Stimulated activated naive CD8-positive, alpha-beta T cell treated with anti-CD3 and anti-CD28 coated beads, Interleukin-15, Interleukin-2, amounts not matched to agents 100 ng/mL and 50 ng/mL, for 24 hours (primary cell): ENCODE data around the gene DRD3.

Experiments
- H3K27ac Mint-ChIP-seq: one replicate; pipeline ENCODE4 v1.8.0; 2021; ENCODE audit warnings: mild to moderate bottlenecking, mixed read lengths
- H3K27me3 Mint-ChIP-seq: one replicate; pipeline ENCODE4 v1.8.0; 2021; ENCODE audit warnings: mixed read lengths
- H3K36me3 Mint-ChIP-seq: one replicate; pipeline ENCODE4 v1.8.0; 2021; ENCODE audit warnings: low read depth, mixed read lengths
- H3K4me1 Mint-ChIP-seq: one replicate; pipeline ENCODE4 v1.8.0; 2021; ENCODE audit warnings: low read depth, mixed read lengths
- H3K4me3 Mint-ChIP-seq: one replicate; pipeline ENCODE4 v1.8.0; 2021; ENCODE audit warnings: mild to moderate bottlenecking, mixed read lengths
- H3K9me3 Mint-ChIP-seq: one replicate; pipeline ENCODE4 v1.8.0; 2021; ENCODE audit warnings: mixed read lengths

DRD3 gene

GRCh38 chr3:114152519-114153151 is 26.2 kb downstream of the DRD3 start:
- Mint-ChIP-seq H3K27ac (no peak overlapping the region), H3K36me3 (no peaks in the 10 kb centered on the region), H3K27me3 (no peaks in the 10 kb centered on the region), H3K9me3 (no peaks in the 10 kb centered on the region), H3K4me1 (peaks cover 13% of the 10 kb centered on the region), H3K4me3 (peak overlapping the region; percentile 37)

- H3K36me3 Mint-ChIP-seq = no peaks in the 10 kb centered on the region
- H3K27ac Mint-ChIP-seq = no peak overlapping the region
- H3K27me3 Mint-ChIP-seq = no peaks in the 10 kb centered on the region
- no peak overlapping the region for H3K4me3 Mint-ChIP-seq
- H3K9me3 Mint-ChIP-seq = no peaks in the 10 kb centered on the region
- peaks cover 13% of the 10 kb centered on the region for H3K4me1 Mint-ChIP-seq
Measured at GRCh38 chr3:114151091-114151490, 27.8 kb downstream of the DRD3 start.

- H3K27me3 Mint-ChIP-seq = no peaks in the 10 kb centered on the region
- peaks cover 12% of the 10 kb centered on the region for H3K4me1 Mint-ChIP-seq
- H3K27ac Mint-ChIP-seq = no peak overlapping the region
- no peak overlapping the region for H3K4me3 Mint-ChIP-seq
- H3K9me3 Mint-ChIP-seq = no peaks in the 10 kb centered on the region
- no peaks in the 10 kb centered on the region for H3K36me3 Mint-ChIP-seq
Measured at GRCh38 chr3:114147251-114147650, 31.6 kb downstream of the DRD3 start.

- peaks cover 12% of the 10 kb centered on the region for H3K4me1 Mint-ChIP-seq
- H3K27me3 Mint-ChIP-seq = no peaks in the 10 kb centered on the region
- H3K27ac Mint-ChIP-seq = peak overlapping the region; percentile 13
- H3K36me3 Mint-ChIP-seq = no peaks in the 10 kb centered on the region
- H3K4me3 Mint-ChIP-seq = no peak overlapping the region
- H3K9me3 Mint-ChIP-seq = no peaks in the 10 kb centered on the region
Measured at GRCh38 chr3:114144909-114145688, 33.8 kb downstream of the DRD3 start.

- Mint-ChIP-seq H3K27me3 (peaks cover under 1% of the 10 kb centered on the region), H3K36me3 (no peaks in the 10 kb centered on the region), H3K4me1 (peaks cover 12% of the 10 kb centered on the region), H3K4me3 (no peak overlapping the region), H3K9me3 (no peaks in the 10 kb centered on the region), H3K27ac (no peak overlapping the region)
Measured at GRCh38 chr3:114143817-114144216, 35.0 kb downstream of the DRD3 start.

DNA sequence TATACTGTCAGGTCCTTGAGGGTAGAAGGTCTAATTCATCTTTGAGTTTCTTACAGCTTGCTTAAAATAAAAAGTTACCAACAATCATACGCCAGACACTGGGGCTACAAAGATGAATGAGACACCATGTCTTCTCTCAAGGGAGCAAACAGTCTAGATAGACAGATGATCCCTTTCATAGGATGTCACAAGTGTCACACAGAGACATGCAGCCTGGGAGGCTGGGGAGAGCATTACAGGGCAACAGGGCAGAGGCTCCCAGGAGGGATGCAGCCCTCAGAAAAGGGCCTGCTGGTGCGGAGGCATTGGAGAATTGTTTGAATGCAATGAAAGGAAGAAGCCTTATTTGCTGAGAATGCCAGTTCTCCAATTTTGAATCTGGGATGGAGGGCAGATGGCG is 39.0 kb downstream of the DRD3 start:
- Mint-ChIP-seq H3K27me3 (peaks cover 4% of the 10 kb centered on the region), H3K4me1 (peaks cover 6% of the 10 kb centered on the region), H3K27ac (no peak overlapping the region), H3K9me3 (peaks cover 7% of the 10 kb centered on the region), H3K4me3 (no peak overlapping the region), H3K36me3 (no peaks in the 10 kb centered on the region)

DNA sequence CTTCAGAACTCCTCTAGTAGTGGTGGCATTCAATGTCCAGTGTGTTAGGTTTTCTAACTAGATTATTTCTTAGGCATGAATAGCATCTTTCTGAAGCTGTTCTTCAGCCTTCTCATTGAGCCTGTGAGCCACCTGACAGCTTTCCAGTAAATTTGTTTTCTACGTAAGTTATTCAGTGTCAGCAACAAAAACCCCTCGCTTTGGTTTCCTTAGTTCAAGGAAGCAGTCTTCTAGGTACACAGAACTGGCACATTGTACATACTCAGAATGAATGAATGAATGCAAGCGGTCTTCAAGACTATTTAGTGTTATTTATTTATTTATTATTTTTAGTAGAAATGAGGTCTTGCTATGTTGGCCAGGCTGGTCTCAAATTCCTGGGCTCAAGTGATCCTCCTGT is 44.9 kb downstream of the DRD3 start:
- H3K4me3 Mint-ChIP-seq = no peak overlapping the region
- H3K4me1 Mint-ChIP-seq = no peaks in the 10 kb centered on the region
- peaks cover 18% of the 10 kb centered on the region for H3K27me3 Mint-ChIP-seq
- H3K9me3 Mint-ChIP-seq = peaks cover 7% of the 10 kb centered on the region
- no peak overlapping the region for H3K27ac Mint-ChIP-seq
- H3K36me3 Mint-ChIP-seq = no peaks in the 10 kb centered on the region

DNA sequence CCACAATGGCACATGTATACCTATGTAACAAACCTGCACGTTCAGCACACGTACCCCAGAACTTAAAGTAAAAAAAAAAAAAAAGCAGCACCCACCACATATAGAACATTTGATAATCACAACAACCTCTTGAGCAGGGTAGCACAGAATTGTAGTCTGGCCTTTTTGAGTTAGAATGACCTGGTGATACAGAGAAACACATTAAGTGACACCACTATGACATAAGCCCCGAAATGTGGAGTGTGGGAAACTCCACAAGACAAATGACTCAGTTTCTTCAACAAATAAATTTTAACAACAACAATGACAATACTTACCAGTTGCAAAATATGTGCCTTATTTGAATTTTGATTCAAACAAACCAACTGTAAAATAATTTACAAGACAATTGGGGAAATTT is 46.4 kb downstream of the DRD3 start:
- H3K27me3 Mint-ChIP-seq = peaks cover 14% of the 10 kb centered on the region
- H3K27ac Mint-ChIP-seq = no peak overlapping the region
- no peaks in the 10 kb centered on the region for H3K36me3 Mint-ChIP-seq
- no peak overlapping the region for H3K4me3 Mint-ChIP-seq
- peaks cover 7% of the 10 kb centered on the region for H3K4me1 Mint-ChIP-seq
- peaks cover 7% of the 10 kb centered on the region for H3K9me3 Mint-ChIP-seq

DNA sequence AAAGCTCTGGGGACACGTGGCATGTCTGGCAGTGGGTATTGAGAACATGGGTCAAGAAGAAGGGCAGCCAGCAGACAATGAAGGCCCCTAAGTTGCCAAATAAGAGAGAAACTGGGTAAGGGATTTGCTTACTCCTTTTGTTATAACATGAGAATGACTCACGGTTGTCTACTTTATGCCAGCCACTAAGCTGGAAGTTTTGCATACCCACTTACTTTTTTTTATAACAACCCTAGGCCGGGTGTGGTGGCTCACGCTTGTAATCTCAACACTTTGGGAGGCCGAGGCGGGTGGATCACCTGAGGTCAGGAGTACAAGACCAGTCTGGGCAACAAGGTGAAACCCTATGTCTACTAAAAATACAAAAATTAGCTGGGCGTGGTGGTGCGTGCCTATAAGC is 50.0 kb downstream of the DRD3 start:
- Mint-ChIP-seq H3K27ac (no peak overlapping the region), H3K27me3 (peaks cover 14% of the 10 kb centered on the region), H3K4me1 (peaks cover 7% of the 10 kb centered on the region), H3K9me3 (no peaks in the 10 kb centered on the region), H3K36me3 (no peaks in the 10 kb centered on the region), H3K4me3 (no peak overlapping the region)

DNA sequence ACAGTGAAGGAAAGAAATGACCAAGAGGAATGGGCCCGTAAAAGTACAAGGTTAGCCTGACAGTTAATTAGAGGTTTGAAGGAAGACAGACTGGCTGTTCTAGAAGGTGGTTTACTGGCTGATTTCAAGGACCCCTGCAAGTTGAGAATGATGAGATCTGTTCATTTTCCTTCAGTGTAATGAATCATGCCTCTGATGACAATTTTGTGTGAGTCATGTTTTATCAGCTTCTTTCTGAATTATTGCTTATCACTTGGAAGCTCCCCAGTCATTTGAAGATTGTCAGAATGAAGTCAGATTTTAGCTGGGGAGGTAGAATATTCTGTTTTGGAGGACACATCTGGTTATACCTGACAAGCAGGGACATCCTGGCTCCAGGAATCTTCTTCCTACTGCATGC is 50.6 kb downstream of the DRD3 start:
- no peak overlapping the region for H3K27ac Mint-ChIP-seq
- no peak overlapping the region for H3K4me3 Mint-ChIP-seq
- no peaks in the 10 kb centered on the region for H3K9me3 Mint-ChIP-seq
- H3K27me3 Mint-ChIP-seq = peaks cover 8% of the 10 kb centered on the region
- peaks cover 7% of the 10 kb centered on the region for H3K4me1 Mint-ChIP-seq
- H3K36me3 Mint-ChIP-seq = no peaks in the 10 kb centered on the region

DNA sequence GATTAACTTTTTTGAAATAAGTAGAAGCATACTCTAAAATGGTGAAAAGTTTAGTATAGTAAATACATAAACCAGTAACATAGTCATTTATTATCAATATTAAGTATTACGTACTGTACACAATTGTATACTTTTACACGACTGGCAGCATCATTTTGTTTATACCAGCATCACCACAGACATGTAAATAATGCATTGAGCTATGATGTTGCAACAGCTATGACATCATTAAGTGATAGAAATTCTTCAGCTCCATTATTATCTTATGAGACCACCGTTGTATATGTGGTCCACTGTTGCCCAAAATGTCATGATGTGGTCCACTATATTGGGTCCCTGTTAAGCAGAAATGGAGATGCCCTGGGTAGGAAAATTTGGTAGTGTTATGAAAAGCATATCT is 51.3 kb downstream of the DRD3 start:
- H3K36me3 Mint-ChIP-seq = no peaks in the 10 kb centered on the region
- no peak overlapping the region for H3K4me3 Mint-ChIP-seq
- peaks cover 7% of the 10 kb centered on the region for H3K4me1 Mint-ChIP-seq
- H3K27me3 Mint-ChIP-seq = peaks cover 9% of the 10 kb centered on the region
- no peaks in the 10 kb centered on the region for H3K9me3 Mint-ChIP-seq
- H3K27ac Mint-ChIP-seq = no peak overlapping the region

DNA sequence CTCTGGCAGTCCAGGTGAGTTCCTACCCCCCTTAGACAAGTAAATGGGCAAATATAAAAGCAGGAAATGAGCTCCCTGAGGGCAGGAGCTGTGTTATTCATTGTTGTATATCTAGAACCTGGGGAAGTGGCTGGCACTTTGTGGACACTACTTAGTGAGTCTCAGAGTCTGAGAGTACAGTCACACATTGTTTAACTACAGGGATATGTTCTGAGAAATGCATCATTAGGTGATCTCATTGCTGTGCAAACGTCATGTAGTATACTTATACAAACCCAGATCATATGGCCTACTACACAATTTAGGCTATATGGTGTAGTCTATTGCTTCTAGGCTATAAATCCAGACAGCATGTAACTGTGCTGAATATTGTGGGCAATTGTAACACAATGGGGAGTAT is 52.4 kb downstream of the DRD3 start:
- no peak overlapping the region for H3K27ac Mint-ChIP-seq
- H3K9me3 Mint-ChIP-seq = no peaks in the 10 kb centered on the region
- H3K4me1 Mint-ChIP-seq = peaks cover 7% of the 10 kb centered on the region
- no peak overlapping the region for H3K4me3 Mint-ChIP-seq
- peaks cover 3% of the 10 kb centered on the region for H3K27me3 Mint-ChIP-seq
- H3K36me3 Mint-ChIP-seq = no peaks in the 10 kb centered on the region

GRCh38 chr3:114122027-114122709 is 56.7 kb downstream of the DRD3 start:
- Mint-ChIP-seq H3K4me3 (no peak overlapping the region), H3K36me3 (no peaks in the 10 kb centered on the region), H3K27ac (no peak overlapping the region), H3K27me3 (peaks cover 3% of the 10 kb centered on the region), H3K9me3 (no peaks in the 10 kb centered on the region), H3K4me1 (no peaks in the 10 kb centered on the region)

DNA sequence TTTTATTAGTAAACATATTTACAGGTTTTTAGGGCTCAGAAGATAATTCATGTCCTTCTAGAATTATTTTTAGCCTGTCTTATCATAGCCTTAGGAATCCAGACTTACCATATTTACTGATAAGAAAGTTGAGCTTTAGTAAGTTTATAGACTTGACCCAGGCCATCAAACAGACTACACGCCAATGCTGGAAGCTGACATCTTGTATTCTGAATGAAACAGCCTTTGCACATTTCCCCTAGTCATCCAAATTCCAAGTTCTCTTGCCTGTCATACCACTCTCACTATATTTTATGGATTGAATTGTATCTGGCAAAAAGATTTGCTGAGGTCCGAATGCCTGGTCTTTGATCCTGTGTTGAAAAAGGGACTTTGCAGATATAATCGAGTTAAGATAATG is 58.6 kb downstream of the DRD3 start:
- Mint-ChIP-seq H3K27me3 (peaks cover 3% of the 10 kb centered on the region), H3K4me3 (no peak overlapping the region), H3K4me1 (no peaks in the 10 kb centered on the region), H3K9me3 (no peaks in the 10 kb centered on the region), H3K36me3 (no peaks in the 10 kb centered on the region), H3K27ac (no peak overlapping the region)

DNA sequence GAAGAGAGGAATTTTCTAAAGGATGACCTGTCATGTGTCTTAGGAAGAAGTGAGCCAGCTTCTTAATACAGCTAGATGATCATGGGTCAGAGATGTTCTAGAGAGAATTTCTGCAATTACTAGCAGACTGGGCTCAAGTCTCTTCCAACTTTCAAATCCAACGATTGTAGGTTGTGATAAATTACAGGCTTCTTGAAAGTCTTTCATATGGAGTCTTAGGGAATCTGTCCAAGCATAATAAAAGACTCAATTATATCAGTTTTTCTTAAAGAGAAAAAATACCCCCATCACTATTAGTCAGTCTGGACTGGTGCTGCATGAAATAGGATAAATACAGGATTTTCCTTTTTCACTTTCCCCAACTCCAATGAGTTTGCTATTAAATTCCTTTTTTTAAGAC is 59.1 kb downstream of the DRD3 start:
- Mint-ChIP-seq H3K27me3 (peaks cover 3% of the 10 kb centered on the region), H3K9me3 (no peaks in the 10 kb centered on the region), H3K4me3 (no peak overlapping the region), H3K36me3 (no peaks in the 10 kb centered on the region), H3K4me1 (no peaks in the 10 kb centered on the region), H3K27ac (no peak overlapping the region)
